MM.1S (cell line): ENCODE data around the gene PCCA.

Experiments
- DNase-seq: peaks from one replicate; pipeline ENCODE4 v3.0.0-alpha.2; 2015
- H2AFZ ChIP-seq: fragments of 300-600 bp; sonication (generic); 2 replicates; pipeline ENCODE4 v1.6.0; 2016; ENCODE audit warnings: antibody characterized with exemption, low read length
- H3F3A ChIP-seq: fragments of 300-600 bp; sonication (generic); 2 replicates; pipeline ENCODE4 v1.6.1; 2016; ENCODE audit warnings: mild to moderate bottlenecking, antibody characterized with exemption, low read length, moderate library complexity, mixed read lengths; ENCODE audit not compliant: insufficient read depth
- H3K27ac ChIP-seq: fragments of 300-600 bp; sonication (generic); 2 replicates; pipeline ENCODE4 v1.5.1; 2016; ENCODE audit warnings: mild to moderate bottlenecking, low read length
- H3K27me3 ChIP-seq: fragments of 300-600 bp; sonication (generic); replicated peaks from 2 replicates; pipeline ENCODE4 v1.6.0; 2016; ENCODE audit warnings: low read length; ENCODE audit not compliant: insufficient read depth
- H3K36me3 ChIP-seq: fragments of 300-600 bp; sonication (generic); replicated peaks from 2 replicates; pipeline ENCODE4 v1.6.1; 2016; ENCODE audit warnings: mild to moderate bottlenecking, low read length, mixed read lengths; ENCODE audit not compliant: insufficient read depth
- H3K4me1 ChIP-seq: fragments of 300-600 bp; sonication (generic); 2 replicates; pipeline ENCODE4 v1.6.1; 2016; ENCODE audit warnings: low read length, mixed read lengths
- H3K4me2 ChIP-seq: fragments of 300-600 bp; sonication (generic); 2 replicates; pipeline ENCODE4 v1.6.0; 2016; ENCODE audit warnings: low read depth, low read length
- H3K4me3 ChIP-seq: fragments of 300-600 bp; sonication (generic); 2 replicates; pipeline ENCODE4 v1.5.1; 2016; ENCODE audit warnings: low read length, mixed read lengths
- H3K79me2 ChIP-seq: fragments of 300-600 bp; sonication (generic); 2 replicates; pipeline ENCODE4 v1.6.1; 2016; ENCODE audit warnings: mixed run types, low read length, mixed read lengths
- H3K9ac ChIP-seq: fragments of 300-600 bp; sonication (generic); 2 replicates; pipeline ENCODE4 v1.6.1; 2016; ENCODE audit warnings: low read length, mixed read lengths
- H3K9me2 ChIP-seq: fragments of 300-600 bp; sonication (generic); replicated peaks from 2 replicates; pipeline ENCODE4 v1.6.1; 2016; ENCODE audit warnings: mild to moderate bottlenecking, low read length, mixed read lengths; ENCODE audit not compliant: insufficient read depth
- H3K9me3 ChIP-seq: fragments of 300-600 bp; sonication (generic); replicated peaks from 2 replicates; pipeline ENCODE4 v1.6.1; 2016; ENCODE audit warnings: mild to moderate bottlenecking, low read length, mixed read lengths; ENCODE audit not compliant: insufficient read depth
- H4K20me1 ChIP-seq: fragments of 300-600 bp; sonication (generic); 2 replicates; pipeline ENCODE4 v1.6.1; 2016; ENCODE audit warnings: mild to moderate bottlenecking, low read length, moderate library complexity, mixed read lengths; ENCODE audit not compliant: insufficient read depth
- EZH2 ChIP-seq: fragments of 300-600 bp; sonication (generic); optimal IDR thresholded peaks from 2 replicates; pipeline ENCODE3; 2017; ENCODE audit warnings: low read depth, mild to moderate bottlenecking, antibody characterized with exemption, low read length, mixed read lengths
- EZH2phosphoT487 ChIP-seq: fragments of 300-600 bp; sonication (generic); IDR thresholded peaks from 2 replicates; pipeline ENCODE4 v1.6.1; 2018; ENCODE audit warnings: antibody characterized with exemption, low read length
- TF ChIP-seq, protein P1 (sequence below): fragments of 300-600 bp; sonication (generic); IDR thresholded peaks from 2 replicates; pipeline ENCODE4 v1.5.1; 2016; ENCODE audit warnings: antibody characterized with exemption, low read length, mixed read lengths

PCCA gene

DNA sequence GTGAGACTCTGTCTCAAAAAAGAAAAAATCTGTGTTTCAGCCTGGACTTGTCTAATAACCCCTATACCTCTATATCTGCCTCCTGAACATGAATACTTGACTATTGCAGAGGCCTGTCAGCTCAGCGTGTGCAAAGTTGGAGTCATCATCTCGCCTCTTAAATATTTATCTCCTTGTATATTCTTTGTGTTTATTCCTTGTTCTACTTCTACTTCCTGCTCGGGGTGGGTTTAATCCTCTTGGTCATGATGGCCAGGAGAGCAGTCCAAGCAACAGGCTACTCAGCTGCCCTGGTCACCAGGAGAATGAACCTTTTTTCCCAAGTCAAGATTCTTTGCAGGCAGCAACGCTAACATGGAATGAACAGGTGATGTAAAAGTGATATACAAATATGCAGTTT is 119.1 kb downstream of the PCCA start:
- Histone ChIP-seq H3K9me2 (no peaks in the 10 kb centered on the region), H4K20me1 (no peaks in the 10 kb centered on the region), H3K79me2 (no peaks in the 10 kb centered on the region), H3K9ac (no peak overlapping the region), H3K9me3 (no peaks in the 10 kb centered on the region), H3K36me3 (no peaks in the 10 kb centered on the region), H3K4me2 (no peak overlapping the region), H3K27ac (no peak overlapping the region), H3K4me3 (no peak overlapping the region), H3F3A (no peaks in the 10 kb centered on the region), H3K4me1 (no peaks in the 10 kb centered on the region), H3K27me3 (no peaks in the 10 kb centered on the region), H2AFZ (no peak overlapping the region)
- no peak for DNase-seq
- TF ChIP-seq, protein P1, sequence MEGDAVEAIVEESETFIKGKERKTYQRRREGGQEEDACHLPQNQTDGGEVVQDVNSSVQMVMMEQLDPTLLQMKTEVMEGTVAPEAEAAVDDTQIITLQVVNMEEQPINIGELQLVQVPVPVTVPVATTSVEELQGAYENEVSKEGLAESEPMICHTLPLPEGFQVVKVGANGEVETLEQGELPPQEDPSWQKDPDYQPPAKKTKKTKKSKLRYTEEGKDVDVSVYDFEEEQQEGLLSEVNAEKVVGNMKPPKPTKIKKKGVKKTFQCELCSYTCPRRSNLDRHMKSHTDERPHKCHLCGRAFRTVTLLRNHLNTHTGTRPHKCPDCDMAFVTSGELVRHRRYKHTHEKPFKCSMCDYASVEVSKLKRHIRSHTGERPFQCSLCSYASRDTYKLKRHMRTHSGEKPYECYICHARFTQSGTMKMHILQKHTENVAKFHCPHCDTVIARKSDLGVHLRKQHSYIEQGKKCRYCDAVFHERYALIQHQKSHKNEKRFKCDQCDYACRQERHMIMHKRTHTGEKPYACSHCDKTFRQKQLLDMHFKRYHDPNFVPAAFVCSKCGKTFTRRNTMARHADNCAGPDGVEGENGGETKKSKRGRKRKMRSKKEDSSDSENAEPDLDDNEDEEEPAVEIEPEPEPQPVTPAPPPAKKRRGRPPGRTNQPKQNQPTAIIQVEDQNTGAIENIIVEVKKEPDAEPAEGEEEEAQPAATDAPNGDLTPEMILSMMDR, result no peak
- TF ChIP-seq EZH2phosphoT487 (no peak), EZH2 (no peak)

DNA sequence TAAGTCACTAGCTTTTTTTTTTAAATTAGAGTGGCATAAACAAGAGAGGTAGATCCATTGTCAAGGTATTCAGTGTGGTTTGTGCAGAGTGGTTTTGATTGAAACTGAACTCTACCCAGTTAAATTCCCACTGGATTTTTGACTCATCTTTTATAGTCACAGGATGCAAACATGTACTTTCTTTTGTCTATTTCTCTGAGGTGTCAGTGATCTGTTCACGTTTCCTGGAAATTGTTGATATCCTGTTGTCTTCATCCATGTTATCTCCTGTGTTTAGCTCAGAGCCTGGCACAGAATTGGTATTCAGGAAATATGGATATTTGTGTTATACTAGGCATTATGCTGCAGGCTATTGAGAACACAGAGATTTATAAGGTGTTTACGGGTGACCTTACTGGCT is 119.7 kb downstream of the PCCA start:
- no peak for DNase-seq
- H3K4me3 ChIP-seq, result no peak overlapping the region
- no peaks in the 10 kb centered on the region for H3K9me2 ChIP-seq
- no peaks in the 10 kb centered on the region for H3F3A ChIP-seq
- no peak for TF ChIP-seq EZH2phosphoT487
- TF ChIP-seq EZH2, result no peak
- TF ChIP-seq, protein P1, result no peak
- no peaks in the 10 kb centered on the region for H3K36me3 ChIP-seq
- H3K4me1 ChIP-seq, result no peaks in the 10 kb centered on the region
- H3K4me2 ChIP-seq, result no peak overlapping the region
- H3K9me3 ChIP-seq, result no peaks in the 10 kb centered on the region
- H3K9ac ChIP-seq, result no peak overlapping the region
- no peaks in the 10 kb centered on the region for H3K27me3 ChIP-seq
- no peak overlapping the region for H3K27ac ChIP-seq
- H3K79me2 ChIP-seq, result no peaks in the 10 kb centered on the region
- H2AFZ ChIP-seq, result no peak overlapping the region
- H4K20me1 ChIP-seq, result no peaks in the 10 kb centered on the region

- H3K36me3 ChIP-seq, result no peaks in the 10 kb centered on the region
- H3K79me2 ChIP-seq, result no peaks in the 10 kb centered on the region
- H2AFZ ChIP-seq, result no peak overlapping the region
- H3K9me3 ChIP-seq, result no peaks in the 10 kb centered on the region
- H3F3A ChIP-seq, result no peaks in the 10 kb centered on the region
- no peak overlapping the region for H3K4me2 ChIP-seq
- no peaks in the 10 kb centered on the region for H3K27me3 ChIP-seq
- no peak for DNase-seq
- H3K27ac ChIP-seq, result no peak overlapping the region
- no peak overlapping the region for H3K4me3 ChIP-seq
- H3K9ac ChIP-seq, result no peak overlapping the region
- no peaks in the 10 kb centered on the region for H3K4me1 ChIP-seq
- no peaks in the 10 kb centered on the region for H4K20me1 ChIP-seq
- TF ChIP-seq EZH2, result no peak
- TF ChIP-seq, protein P1, result no peak
- TF ChIP-seq EZH2phosphoT487, result no peak
- no peaks in the 10 kb centered on the region for H3K9me2 ChIP-seq
These were observed 121.2 kb downstream of the PCCA start for GRCh38 chr13:100209857-100210825.
